ENCODE measurements around the gene NAA10.

DNA sequence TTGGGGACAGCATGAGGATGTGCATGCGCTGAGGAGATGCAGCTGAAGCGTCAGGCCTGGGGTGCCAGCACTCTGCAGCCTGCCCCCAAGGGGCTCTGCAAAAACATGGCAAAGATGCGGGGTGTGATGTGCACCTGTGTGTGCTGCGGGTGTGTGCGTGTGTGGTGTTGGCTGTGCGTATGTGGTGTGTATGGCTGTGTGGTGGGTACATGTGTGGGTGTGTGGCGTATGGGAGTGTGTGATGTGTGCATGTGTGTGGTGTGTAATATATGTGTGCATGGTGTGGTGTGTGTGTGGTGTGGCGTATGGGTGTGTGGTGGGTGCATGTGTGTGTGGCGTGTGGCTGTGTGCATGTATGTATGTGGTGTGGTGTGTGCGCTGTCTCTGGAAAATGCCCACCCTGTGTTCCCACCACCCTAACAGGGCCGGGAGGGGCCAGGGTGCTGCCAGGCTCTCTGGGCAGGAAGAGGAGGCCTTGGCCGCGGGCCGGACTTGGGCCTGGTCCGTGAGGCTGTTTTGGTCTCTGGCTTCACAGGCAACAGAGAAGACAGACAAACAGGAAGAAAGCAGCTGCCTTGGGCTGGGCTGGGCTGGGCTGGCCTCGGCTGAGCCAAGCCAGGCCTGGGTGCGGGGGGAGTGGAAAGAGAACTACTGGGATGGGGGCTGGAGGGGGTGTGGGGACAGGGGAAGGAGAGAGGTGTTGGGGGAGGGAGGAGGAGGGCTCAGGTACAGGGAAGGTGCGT, 31.4 kb downstream of the NAA10 start:
- TF ChIP-seq, protein P1, sequence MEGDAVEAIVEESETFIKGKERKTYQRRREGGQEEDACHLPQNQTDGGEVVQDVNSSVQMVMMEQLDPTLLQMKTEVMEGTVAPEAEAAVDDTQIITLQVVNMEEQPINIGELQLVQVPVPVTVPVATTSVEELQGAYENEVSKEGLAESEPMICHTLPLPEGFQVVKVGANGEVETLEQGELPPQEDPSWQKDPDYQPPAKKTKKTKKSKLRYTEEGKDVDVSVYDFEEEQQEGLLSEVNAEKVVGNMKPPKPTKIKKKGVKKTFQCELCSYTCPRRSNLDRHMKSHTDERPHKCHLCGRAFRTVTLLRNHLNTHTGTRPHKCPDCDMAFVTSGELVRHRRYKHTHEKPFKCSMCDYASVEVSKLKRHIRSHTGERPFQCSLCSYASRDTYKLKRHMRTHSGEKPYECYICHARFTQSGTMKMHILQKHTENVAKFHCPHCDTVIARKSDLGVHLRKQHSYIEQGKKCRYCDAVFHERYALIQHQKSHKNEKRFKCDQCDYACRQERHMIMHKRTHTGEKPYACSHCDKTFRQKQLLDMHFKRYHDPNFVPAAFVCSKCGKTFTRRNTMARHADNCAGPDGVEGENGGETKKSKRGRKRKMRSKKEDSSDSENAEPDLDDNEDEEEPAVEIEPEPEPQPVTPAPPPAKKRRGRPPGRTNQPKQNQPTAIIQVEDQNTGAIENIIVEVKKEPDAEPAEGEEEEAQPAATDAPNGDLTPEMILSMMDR (IDR thresholded peaks at IDR 0.05): no peak
- TF ChIP-seq POLR2AphosphoS5 (IDR thresholded peaks at IDR 0.05) (no peak), POLR2A (IDR thresholded peaks at IDR 0.05; ENCODE audit: low read depth) (no peak), EP300 (IDR thresholded peaks at IDR 0.05) (no peak)

Data from esophagus muscularis mucosa (tissue), 4 donors.